D341Med (cell line): Measurements from ENCODE around the gene CHD1L.
"Not testable (repeated sequence)": the region's sequence is repeated elsewhere in the genome, so short reads cannot be mapped to it uniquely, and the experiment has no call there.

Experiments used
- DNase-seq: peaks from one replicate; pipeline ENCODE4 v3.0.0; 2012; ENCODE audit warnings: low spot score

Gene CHD1L

DNA sequence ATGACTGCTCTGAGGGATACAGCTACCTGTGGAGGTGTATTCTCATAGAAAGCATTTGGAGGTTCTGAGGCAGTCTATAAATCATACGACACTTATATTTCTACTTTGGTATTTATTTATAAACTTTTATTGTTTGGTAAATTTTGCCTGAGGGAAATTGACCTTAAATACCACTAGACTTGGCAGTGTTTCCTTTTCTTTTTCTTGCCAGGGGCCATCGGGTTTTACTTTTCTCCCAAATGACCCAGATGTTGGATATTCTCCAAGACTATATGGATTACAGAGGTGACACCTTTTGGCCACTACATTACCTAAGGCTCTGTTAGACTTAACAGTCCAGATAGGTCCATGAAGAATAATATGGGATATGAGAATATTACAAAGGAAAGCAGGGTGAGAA, 28.2 kb downstream of the CHD1L start:
- no peak for DNase-seq

DNA sequence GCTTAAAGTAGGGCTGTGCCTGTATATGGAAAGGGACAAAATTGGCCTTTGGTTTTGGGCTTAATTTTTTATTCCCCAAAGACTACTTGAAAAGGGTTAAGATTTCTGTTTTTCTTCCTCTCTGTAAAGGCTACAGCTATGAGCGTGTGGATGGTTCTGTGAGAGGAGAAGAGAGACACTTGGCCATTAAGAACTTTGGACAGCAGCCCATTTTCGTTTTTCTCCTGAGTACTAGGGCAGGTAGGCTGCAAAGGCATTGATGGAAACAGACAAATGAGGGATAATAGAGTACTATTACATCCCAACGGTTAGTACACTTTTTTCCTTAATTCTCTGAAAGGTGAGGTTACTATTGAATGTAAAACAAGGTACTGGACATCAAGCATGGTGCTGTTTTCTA, 29.6 kb downstream of the CHD1L start:
- no peak for DNase-seq

DNA sequence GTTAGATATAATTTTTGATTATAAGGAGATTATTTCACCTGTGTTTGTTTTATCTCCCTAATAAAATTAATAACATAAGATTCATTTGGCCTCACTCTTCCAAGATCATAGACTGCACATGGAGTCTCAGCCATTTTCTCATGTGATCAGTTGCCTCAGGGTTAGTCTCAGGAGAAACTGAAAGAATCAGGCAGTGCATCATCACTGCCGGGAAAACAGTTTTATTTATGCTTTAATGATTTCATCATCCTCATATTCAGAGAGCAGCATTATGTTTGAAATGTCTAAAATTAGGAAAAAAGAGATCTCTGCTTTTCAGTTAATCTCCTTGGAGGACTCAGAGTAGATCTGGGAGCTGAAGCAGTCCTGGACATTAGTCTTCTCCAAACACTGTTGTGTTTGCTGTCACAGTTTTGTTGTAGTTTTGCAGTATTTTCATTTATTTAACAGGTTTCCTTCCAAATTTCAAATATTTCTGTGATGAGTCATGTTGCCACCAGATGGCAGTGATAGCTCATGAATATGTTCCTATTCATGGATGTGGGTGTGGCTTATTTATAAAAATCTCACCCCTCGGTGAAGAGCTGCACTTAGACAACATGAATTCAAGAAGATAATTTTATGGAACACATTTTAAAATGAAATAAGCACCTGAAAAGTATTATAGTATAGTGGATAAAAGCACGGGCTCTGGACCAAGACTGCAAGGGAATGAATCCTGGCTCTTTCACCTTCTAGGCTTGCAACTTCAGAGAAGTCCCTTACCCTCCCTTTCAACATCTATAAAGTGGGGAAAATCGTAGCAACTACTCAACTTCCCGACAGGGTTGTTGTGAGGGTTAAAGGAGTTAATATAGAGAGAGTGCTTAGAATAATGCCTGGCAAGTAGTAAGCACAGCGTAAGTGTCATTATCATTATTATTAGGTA, 31.2 kb downstream of the CHD1L start:
- peak; percentile 67 for DNase-seq

DNA sequence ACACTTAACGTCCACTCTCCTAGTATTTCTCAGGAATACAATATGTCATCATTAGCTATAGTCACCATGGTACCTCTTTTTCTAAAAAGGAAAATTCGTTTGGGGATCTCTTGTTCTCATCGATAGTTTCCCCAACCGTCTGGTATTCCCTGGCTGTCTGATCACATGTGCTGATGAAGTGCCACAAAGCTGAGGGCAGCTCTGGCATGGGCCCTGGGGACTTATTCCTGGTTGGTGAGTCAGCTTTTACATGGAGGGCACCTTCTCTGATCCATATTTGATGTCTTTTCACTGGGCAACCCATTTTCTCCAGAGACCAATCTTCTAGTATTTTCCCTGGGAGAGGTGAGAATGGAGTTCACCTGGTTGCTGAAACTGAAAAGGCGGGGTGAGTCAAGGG, 39.5 kb downstream of the CHD1L start:
- no peak for DNase-seq

DNA sequence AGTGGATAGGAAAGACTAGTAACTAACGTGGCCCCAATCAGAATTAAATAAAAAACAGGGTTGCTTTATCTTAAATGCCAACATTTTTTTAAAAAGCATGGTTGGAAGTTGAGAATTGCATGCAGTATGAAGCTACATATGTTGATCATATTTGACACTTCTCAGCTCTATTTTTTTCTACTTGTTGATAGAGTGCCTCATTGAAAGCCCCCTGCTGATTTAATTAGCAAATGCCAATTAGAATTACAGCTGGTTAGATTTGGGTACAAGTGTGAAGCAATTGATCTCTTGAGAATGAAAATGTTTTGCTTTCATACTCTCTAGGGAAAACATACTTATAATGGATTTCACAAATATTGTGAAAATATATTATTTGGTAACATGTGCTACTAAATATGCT, 40.5 kb downstream of the CHD1L start:
- DNase-seq, result no peak

DNA sequence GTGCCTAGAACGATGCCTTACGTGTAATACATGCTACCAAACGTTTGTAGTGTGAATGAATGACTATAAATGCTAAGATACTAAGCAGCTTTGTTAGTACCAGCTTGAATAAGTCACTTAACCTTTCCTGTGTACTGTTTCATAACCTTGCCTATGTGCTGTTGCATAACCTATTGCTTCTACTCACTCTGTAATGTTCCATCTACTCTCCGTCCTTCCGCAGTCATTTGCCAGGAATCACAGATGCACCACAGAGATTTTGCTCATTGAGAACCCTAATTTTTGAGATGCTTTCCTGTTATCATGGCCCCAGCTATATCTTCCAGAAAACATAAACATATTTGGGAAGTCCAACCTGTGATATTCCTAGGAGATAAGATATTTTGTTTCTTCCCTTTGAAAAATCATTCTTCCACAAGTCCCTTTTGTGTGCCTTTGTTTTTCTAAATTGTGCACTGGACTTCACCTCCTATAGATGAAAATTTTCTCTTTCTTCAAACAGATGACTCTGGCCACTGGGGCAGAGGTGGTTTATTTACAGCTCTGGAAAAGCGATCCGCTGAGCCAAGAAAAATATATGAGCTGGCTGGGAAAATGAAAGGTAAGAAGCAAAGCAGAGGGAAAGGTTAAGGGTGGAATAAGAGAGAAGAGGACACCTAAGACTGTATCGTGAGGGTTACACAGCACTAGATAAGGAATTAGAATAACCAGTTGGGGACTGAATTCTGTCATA, 44.8 kb downstream of the CHD1L start:
- no peak for DNase-seq

DNA sequence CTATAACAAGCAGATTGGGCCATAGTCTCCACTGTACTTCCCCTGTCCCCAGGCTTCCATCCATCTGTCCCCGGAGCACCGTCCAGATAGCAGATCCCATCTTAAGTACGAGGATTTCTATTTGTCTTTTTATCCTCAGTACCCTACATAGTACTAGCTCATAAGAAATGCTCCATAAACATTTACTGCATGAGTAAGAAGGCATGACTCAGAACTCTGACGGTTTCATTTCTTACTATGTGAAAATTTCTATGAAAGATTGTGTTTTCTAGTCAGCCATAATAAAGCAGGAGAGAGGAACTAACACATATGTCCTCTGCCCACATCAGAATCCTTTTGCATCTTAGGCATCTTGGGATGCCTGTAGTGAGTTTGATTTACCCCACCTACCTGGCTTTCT, 49.5 kb downstream of the CHD1L start:
- no peak for DNase-seq

DNA sequence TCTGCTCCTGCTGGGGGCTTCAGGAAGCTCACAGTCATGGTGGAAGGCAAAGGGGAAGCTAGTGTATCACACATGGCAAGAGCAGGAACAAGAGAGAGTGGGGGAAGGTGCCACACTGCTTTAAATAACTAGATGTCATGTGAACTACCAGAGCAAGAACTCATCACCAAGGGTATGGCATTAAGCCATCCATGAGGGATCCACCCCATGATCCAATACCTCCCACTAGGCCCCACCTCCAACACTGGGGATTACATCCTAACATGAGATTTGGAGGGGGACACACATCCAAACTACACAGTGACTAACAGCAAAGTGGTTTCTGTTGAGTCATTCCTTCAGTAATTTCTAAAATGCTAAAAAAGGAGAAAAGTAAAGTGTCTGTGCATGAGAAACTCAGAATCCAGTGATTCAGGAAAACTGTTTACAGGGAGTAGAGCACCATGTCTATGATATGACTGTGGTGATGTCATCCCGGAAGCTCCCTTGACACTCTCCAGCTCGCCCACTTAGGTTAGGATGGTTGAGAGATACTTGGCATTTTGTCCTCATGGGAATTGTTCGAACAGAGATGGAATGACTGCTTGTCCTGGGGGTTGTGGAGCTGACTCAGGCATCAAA, 50.3 kb downstream of the CHD1L start:
- DNase-seq, result no peak

DNA sequence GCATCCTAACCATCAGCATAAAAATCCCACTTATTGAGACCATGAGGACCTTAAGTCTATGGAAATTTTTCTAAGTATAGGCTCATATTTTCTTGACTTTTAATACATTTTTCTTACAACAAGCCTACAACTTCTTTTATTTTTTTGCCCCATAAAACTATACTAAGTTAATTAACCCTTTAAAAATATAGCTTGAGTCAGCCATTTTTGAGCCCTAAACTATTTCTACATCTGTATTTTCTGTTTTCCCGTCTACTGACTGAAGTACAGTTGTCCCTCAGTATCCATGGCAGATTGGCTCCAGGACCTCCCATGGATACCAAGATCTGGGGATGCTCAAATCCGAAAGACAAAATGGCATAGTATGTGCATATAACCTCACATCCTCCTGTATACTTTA, 55.0 kb downstream of the CHD1L start:
- no peak for DNase-seq

DNA sequence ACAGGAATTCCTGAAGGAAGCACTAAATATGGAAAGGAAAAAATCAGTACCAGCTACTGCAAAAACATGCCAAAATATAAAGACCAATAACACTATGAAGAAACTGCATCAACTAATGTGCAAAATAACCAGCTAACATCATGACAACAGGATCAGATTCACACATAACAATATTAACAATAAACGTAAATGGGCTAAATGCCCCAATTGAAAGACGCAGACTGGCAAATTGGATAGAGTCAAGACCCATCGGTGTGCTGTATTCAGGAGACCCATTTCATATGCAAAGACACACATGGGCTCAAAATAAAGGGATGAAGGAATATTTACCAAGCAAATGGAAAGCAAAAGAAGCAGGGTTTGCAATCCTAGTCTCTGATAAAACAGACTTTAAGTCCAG, 63.3 kb downstream of the CHD1L start:
- not testable (repeated sequence) for DNase-seq

DNA sequence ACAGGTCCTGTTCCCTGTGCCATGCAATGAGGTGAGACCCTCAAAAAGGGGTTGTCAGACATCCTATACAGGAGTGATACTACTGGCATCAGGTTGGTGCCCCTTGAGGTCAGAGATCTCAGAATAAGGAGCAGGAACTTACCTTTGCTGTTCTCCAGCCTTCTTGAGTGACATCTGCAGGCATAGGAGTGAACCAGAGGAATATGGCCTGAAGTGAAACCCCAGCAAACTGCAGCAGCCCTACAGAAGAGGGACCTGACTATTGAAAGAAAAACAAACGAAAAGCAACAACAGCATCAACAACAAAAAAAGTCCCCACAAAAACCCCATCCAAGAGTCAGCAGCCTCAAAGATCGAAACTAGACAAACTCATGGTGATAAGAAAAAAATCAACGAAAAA, 74.5 kb downstream of the CHD1L start:
- DNase-seq, result no peak

DNA sequence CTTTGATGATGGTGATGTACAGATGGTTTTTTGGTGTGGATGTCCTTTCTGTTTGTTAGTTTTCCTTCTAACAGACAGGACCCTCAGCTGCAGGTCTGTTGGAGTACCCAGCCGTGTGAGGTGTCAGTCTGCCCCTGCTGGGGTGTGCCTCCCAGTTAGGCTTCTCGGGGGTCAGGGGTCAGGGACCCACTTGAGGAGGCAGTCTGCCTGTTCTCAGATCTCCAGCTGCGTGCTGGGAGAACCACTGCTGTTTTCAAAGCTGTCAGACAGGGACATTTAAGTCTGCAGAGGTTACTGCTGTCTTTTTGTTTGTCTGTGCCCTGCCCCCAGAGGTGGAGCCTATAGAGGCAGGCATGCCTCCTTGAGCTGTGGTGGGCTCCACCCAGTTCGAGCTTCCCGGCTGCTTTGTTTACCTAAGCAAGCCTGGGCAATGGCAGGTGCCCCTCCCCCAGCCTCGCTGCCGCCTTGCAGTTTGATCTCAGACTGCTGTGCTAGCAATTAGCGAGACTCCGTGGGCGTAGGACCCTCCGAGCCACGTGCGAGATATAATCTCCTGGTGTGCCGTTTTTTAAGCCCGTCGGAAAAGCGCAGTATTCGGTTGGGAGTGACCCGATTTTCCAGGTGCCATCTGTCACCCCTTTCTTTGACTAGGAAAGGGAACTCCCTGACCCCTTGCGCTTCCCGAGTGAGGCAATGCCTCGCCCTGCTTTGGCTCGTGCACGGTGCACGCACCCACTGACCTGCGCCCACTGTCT, 84.6 kb downstream of the CHD1L start:
- DNase-seq, result not testable (repeated sequence)

DNA sequence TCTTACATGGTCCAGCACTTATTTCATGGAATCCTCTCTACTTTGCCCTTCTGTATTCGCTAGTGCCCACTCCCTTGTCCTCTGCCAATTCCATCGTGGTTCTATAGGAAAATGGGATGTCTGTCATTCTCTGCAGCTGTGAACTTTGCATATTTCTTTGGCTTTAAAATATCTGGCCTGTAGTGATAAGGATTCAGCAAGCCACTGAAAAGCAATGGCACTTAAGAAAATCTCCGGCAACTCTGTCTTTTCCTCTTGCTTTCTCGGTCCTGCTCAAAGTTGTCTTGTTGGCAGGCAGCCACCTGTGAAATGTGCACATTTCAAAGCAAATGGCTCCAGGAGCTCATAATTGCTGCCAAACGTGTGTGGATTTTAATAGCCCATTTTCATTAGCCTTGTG, 91.8 kb downstream of the CHD1L start:
- peak; percentile 49 for DNase-seq

DNA sequence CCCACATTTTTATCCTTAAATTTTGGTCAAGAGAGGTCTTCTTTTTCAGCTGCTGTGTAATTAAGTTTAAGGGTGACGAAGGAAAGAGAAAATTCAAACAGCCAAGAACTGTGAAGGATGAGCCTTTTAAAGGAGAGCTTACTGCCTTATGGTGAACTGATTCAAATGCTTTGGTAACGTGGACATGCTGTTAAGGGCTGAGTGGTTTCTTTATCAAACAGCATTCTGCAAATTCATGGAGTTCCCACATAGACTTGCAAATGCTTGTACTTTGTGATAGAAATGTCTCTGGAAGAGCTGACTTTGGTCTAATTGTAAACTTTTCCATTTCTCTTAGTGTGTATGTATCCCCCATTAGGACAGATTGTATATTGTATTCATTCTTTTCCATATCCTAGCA, 93.8 kb downstream of the CHD1L start:
- no peak for DNase-seq

DNA sequence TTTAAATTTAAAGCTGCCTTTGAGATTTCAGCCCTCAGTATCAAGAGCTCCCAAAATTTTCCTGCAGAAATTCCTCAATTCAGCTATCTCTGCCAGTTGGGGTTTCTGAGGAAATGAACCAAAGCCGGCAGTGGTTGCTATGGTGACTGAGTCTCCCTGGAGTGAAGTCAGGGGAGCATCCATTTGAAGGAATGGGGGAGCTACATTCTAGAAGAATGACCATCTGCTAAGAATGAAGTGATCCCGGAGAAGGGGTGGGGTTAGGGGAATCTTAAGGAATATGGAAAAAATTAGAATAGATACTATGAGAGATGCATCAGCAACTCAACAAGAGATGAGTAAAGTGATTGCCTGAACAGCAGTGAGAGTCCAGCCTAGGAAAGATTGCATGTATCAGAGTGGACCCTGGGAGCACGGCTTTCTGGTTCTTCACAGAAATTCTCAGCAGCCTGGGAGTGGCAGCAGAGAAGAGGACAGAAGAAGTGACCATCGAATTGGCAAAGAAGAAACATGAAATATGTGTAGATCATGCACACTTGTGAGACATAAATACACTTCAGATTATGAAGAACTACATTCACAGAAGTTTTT, 94.7 kb downstream of the CHD1L start:
- DNase-seq, result no peak

DNA sequence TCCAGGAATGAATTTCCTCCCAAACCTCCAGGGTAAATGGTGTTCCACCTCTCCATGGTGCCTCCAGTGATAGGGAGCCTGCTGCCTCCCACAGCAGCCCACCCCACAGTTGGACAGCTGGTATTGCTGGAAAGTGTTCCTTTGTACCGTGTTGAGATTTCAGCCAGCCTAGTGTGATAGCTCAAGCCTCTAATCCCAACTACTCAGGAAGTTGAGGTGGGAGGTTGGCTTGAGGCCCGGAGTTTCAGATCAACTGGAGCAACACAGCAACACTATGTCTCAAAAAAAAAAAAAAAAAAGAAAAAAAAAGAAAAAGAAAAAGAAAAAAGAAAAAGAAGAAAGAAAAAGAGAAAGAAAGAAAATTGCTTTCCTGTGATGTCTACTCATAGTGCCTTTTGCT, 96.1 kb downstream of the CHD1L start:
- no peak for DNase-seq

DNA sequence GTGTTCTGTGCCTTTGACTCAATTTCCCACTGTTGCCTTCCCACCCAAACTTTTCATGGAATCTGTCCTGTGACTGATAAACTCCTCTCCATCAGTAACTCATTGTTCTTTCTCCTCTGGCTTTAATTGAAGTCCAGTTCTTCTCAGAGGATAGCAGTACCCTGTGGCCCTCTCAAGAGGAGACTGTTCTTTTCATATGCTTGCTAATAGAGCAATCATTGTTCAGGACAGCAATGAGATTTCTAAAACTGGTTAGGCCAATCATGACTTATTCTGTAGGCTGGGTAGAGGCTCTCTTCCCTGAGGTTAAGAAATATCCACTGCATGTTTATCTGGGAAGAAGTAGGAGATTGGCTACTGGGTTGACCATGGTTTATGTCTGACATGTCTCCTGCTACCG, 98.8 kb downstream of the CHD1L start:
- no peak for DNase-seq
